LNCaP clone FGC (cell line): ENCODE measurements around the gene PAPPA.

Source experiments
- DNase-seq: peaks from one replicate; pipeline ENCODE4 v3.0.0-alpha.2; 2011; ENCODE audit warnings: low read depth
- H3K4me3 ChIP-seq: 2 replicates; pipeline ENCODE4 v1.5.1; 2011; ENCODE audit warnings: mild to moderate bottlenecking, low read depth, low read length, control low read depth
- CTCF ChIP-seq: IDR thresholded peaks from 2 replicates; pipeline ENCODE4 v1.5.1; 2012; ENCODE audit warnings: mild to moderate bottlenecking; ENCODE audit not compliant: control insufficient read depth, insufficient read depth; ENCODE audit errors: extremely low read depth

PAPPA gene

GRCh38 chr9:116142706-116143492 is 10.7 kb upstream of the PAPPA start:
- H3K4me3 ChIP-seq = no peak overlapping the region
- no peak for DNase-seq
- no peak for TF ChIP-seq CTCF

- DNase-seq = no peak
- no peak for TF ChIP-seq CTCF
- H3K4me3 ChIP-seq = no peak overlapping the region
Observed at GRCh38 chr9:116144038-116144437, 9.6 kb upstream of the PAPPA start.

GRCh38 chr9:116144555-116144954 is 9.0 kb upstream of the PAPPA start:
- no peak for TF ChIP-seq CTCF
- no peak for DNase-seq
- H3K4me3 ChIP-seq = no peak overlapping the region

- DNase-seq = no peak
- no peak overlapping the region for H3K4me3 ChIP-seq
- no peak for TF ChIP-seq CTCF
Observed at GRCh38 chr9:116145036-116145435, 8.6 kb upstream of the PAPPA start.

GRCh38 chr9:116147821-116148220 is 5.8 kb upstream of the PAPPA start:
- H3K4me3 ChIP-seq = no peak overlapping the region
- DNase-seq = no peak
- TF ChIP-seq CTCF = no peak

- peak; percentile 63 for TF ChIP-seq CTCF
- no peak overlapping the region for H3K4me3 ChIP-seq
- no peak for DNase-seq
Observed at GRCh38 chr9:116149844-116150243, 3.7 kb upstream of the PAPPA start.

- H3K4me3 ChIP-seq = no peak overlapping the region
- no peak for DNase-seq
- no peak for TF ChIP-seq CTCF
Observed at GRCh38 chr9:116151199-116151598, 2.4 kb upstream of the PAPPA start.
